MCF 10A (cell line): ENCODE measurements around the gene KRT81. TPM values are rescaled to one million over a fixed set of nuclear protein-coding genes. Genes with fewer than 3 reads are reported as not detected.
"Not testable (repeated sequence)": the region's sequence is repeated elsewhere in the genome, so short reads cannot be mapped to it uniquely, and the experiment has no call there.

Source experiments
- BruUV-seq: library from RNA; stranded (reverse); fragments of 400-500 nt; replicated peaks from 2 replicates; lab custom pipeline; 2021; lab: Mats Ljungman, UMichigan
- CTCF ChIA-PET: fragments of 300-600 bp; sonication (Branson Sonifier 250); formaldehyde crosslinking; extraction: SDS; loops from one replicate; lab custom pipeline; 2021; ENCODE audit warnings: antibody characterized with exemption, inconsistent platforms; lab: Yijun Ruan, JAX
- POLR2A ChIA-PET: fragments of 300-600, 350-650 bp; sonication (Branson Sonifier 250); formaldehyde crosslinking; extraction: SDS; loops from one replicate; lab custom pipeline; 2020; ENCODE audit warnings: antibody characterized with exemption, inconsistent platforms; lab: Yijun Ruan, JAX
- DNase-seq: peaks from one replicate; pipeline ENCODE4 v3.0.0-alpha.2; 2018; ENCODE audit not compliant: unreplicated experiment
- H3K27ac Mint-ChIP-seq: one replicate; pipeline ENCODE4 v1.8.0; 2022; ENCODE audit warnings: mild to moderate bottlenecking, low read depth, mixed read lengths; ENCODE audit not compliant: unreplicated experiment
- H3K27me3 Mint-ChIP-seq: one replicate; pipeline ENCODE4 v1.8.0; 2022; ENCODE audit warnings: mixed read lengths; ENCODE audit not compliant: insufficient read depth, unreplicated experiment
- H3K36me3 Mint-ChIP-seq: one replicate; pipeline ENCODE4 v1.8.0; 2022; ENCODE audit warnings: mild to moderate bottlenecking, moderate library complexity, mixed read lengths; ENCODE audit not compliant: insufficient read depth, unreplicated experiment
- H3K4me1 Mint-ChIP-seq: one replicate; pipeline ENCODE4 v1.8.0; 2022; ENCODE audit warnings: mixed read lengths; ENCODE audit not compliant: insufficient read depth, unreplicated experiment
- H3K4me3 Mint-ChIP-seq: one replicate; pipeline ENCODE4 v1.8.0; 2022; ENCODE audit warnings: mild to moderate bottlenecking, moderate library complexity, mixed read lengths; ENCODE audit not compliant: unreplicated experiment
- H3K9me3 Mint-ChIP-seq: one replicate; pipeline ENCODE4 v1.8.0; 2022; ENCODE audit warnings: mixed read lengths; ENCODE audit not compliant: unreplicated experiment
- CTCF ChIP-seq: fragments of 200-600 bp; IDR thresholded peaks from one replicate; pipeline ENCODE4 v1.8.0; 2022; ENCODE audit warnings: antibody characterized with exemption, mild to moderate bottlenecking; ENCODE audit not compliant: unreplicated experiment
- intact Hi-C: fragments of 100-400 bp; cut with micrococcal nuclease; formaldehyde crosslinking; loops from 2 replicates; pipeline ENCODE4 v1.14.1; 2022
- total RNA-seq: library from RNA; stranded (reverse); gene quantifications from 2 replicates; pipeline ENCODE4 v1.2.3, GENCODE V29; 2022

KRT81 gene
- total RNA-seq, 1 experiment from 2014 or later, result 2,023 TPM

GRCh38 chr12:52307836-52308805 is 16.8 kb upstream of the KRT81 start:
- no peak for TF ChIP-seq CTCF
- Mint-ChIP-seq H3K9me3 (no peaks in the 10 kb centered on the region), H3K4me1 (peaks cover 28% of the 10 kb centered on the region), H3K27me3 (peaks cover 25% of the 10 kb centered on the region), H3K27ac (peak overlapping the region; percentile 61), H3K36me3 (no peaks in the 10 kb centered on the region), H3K4me3 (peak overlapping the region; percentile 52)
- POLR2A ChIA-PET, result no interaction called here
- intact Hi-C loops, result no loop called here
- CTCF ChIA-PET, result interaction anchor here (0.7 to 3.5 kb wide), 7 partner anchors 11 to 87 kb away, joined by 3 to 25 read pairs (median 3); no protein-coding TSS in a partner anchor
- no TSS peak for BruUV-seq
- peak; percentile 30 for DNase-seq

GRCh38 chr12:52306731-52307130 is 15.4 kb upstream of the KRT81 start:
- intact Hi-C loops, result no loop called here
- Mint-ChIP-seq H3K4me1 (peaks cover 28% of the 10 kb centered on the region), H3K27me3 (peaks cover 13% of the 10 kb centered on the region), H3K4me3 (no peak overlapping the region), H3K9me3 (no peaks in the 10 kb centered on the region), H3K27ac (no peak overlapping the region), H3K36me3 (no peaks in the 10 kb centered on the region)
- ChIA-PET POLR2A (interaction anchor here (0.6 kb wide), 1 partner anchor 1072 kb away, joined by 3 read pairs; no protein-coding TSS in a partner anchor), CTCF (interaction anchor here (0.5 to 2.9 kb wide), 9 partner anchors 9 to 573 kb away, joined by 3 to 25 read pairs (median 4); no protein-coding TSS in a partner anchor)
- no peak for DNase-seq
- no peak for TF ChIP-seq CTCF
- no TSS peak for BruUV-seq

GRCh38 chr12:52305921-52306705 is 14.8 kb upstream of the KRT81 start:
- Mint-ChIP-seq H3K36me3 (no peaks in the 10 kb centered on the region), H3K4me1 (peaks cover 28% of the 10 kb centered on the region), H3K27ac (peak overlapping the region; percentile 49), H3K4me3 (no peak overlapping the region), H3K27me3 (peaks cover 13% of the 10 kb centered on the region), H3K9me3 (no peaks in the 10 kb centered on the region)
- peak; percentile 32 for TF ChIP-seq CTCF
- intact Hi-C loops, result no loop called here
- no TSS peak for BruUV-seq
- POLR2A ChIA-PET, result interaction anchor here (0.6 kb wide), 1 partner anchor 1073 kb away, joined by 3 read pairs; no protein-coding TSS in a partner anchor
- CTCF ChIA-PET, result interaction anchor here (0.8 to 2.9 kb wide), 6 partner anchors 9 to 574 kb away, joined by 3 to 25 read pairs (median 6); no protein-coding TSS in a partner anchor
- DNase-seq, result peak; percentile 37

GRCh38 chr12:52304941-52305411 is 13.6 kb upstream of the KRT81 start:
- H3K9me3 Mint-ChIP-seq, CTCF ChIA-PET, intact Hi-C loops, BruUV-seq, H3K4me3 Mint-ChIP-seq, H3K27ac Mint-ChIP-seq, H3K36me3 Mint-ChIP-seq: not testable (repeated sequence)
- Mint-ChIP-seq H3K27me3 (peaks cover 13% of the 10 kb centered on the region), H3K4me1 (peaks cover 28% of the 10 kb centered on the region)
- POLR2A ChIA-PET, result interaction anchor here (0.7 kb wide), 1 partner anchor 19 kb away, joined by 5 read pairs; no protein-coding TSS in a partner anchor
- peak; percentile 70 for DNase-seq

- intact Hi-C loops, H3K27ac Mint-ChIP-seq, POLR2A ChIA-PET, CTCF ChIA-PET, H3K27me3 Mint-ChIP-seq, H3K36me3 Mint-ChIP-seq, BruUV-seq, H3K4me3 Mint-ChIP-seq, DNase-seq, H3K9me3 Mint-ChIP-seq: not testable (repeated sequence)
- peaks cover 20% of the 10 kb centered on the region for H3K4me1 Mint-ChIP-seq
These were observed 11.0 kb upstream of the KRT81 start for GRCh38 chr12:52302242-52302914.

GRCh38 chr12:52301721-52302120 is 10.4 kb upstream of the KRT81 start:
- H3K27me3 Mint-ChIP-seq, BruUV-seq, CTCF ChIA-PET, DNase-seq, intact Hi-C loops, H3K9me3 Mint-ChIP-seq, H3K36me3 Mint-ChIP-seq, H3K4me3 Mint-ChIP-seq, H3K27ac Mint-ChIP-seq, POLR2A ChIA-PET: not testable (repeated sequence)
- H3K4me1 Mint-ChIP-seq, result peaks cover 20% of the 10 kb centered on the region
